ENCODE data around the gene SSB. TPM values are rescaled to one million over a fixed set of nuclear protein-coding genes. Genes with fewer than 3 reads are reported as not detected.
A peak's percentile ranks its signal among the peaks of the same experiment; 100 is the strongest.
"Not testable (repeated sequence)": the region's sequence is repeated elsewhere in the genome, so short reads cannot be mapped to it uniquely, and the experiment has no call there.

Gene SSB
- total and polyA plus RNA-seq, 8 donors, result 14.1 to 59.6 (median 26.1) TPM

- no peak overlapping the region for H3K4me3 ChIP-seq
- ATAC-seq (no peak), DNase-seq (no peak), FAIRE-seq (no peak)
- H3K27ac ChIP-seq, result no peak overlapping the region
- peaks cover 0 to 10% (median 0%) of the 10 kb centered on the region in 3 donors for H3K36me3 ChIP-seq
- WGBS, 2 donors, result 96 to 97% methylated on average over 1 of the region's 1 CpG
- peaks cover 7 to 21% (median 16%) of the 10 kb centered on the region in 3 donors for H3K4me1 ChIP-seq
- no peak for TF ChIP-seq CTCF (IDR thresholded peaks at IDR 0.05)
- H3K9me3 ChIP-seq, result no peaks in the 10 kb centered on the region
- H3K27me3 ChIP-seq, result no peaks in the 10 kb centered on the region
- intact Hi-C loops (cut with DNase I), result no loop called here
These were observed 20.4 kb downstream of the SSB start for GRCh38 chr2:169819106-169819505.

- intact Hi-C loops (cut with DNase I), result loop anchor here in 1 of 3 donors (5.0 kb wide), 1 partner anchor 107 kb away; no protein-coding TSS in a partner anchor
- not testable (repeated sequence) for H3K4me3 ChIP-seq, H3K27ac ChIP-seq, H3K9me3 ChIP-seq, DNase-seq, H3K27me3 ChIP-seq, FAIRE-seq, H3K36me3 ChIP-seq, ATAC-seq
- peaks cover 7 to 21% (median 16%) of the 10 kb centered on the region in 3 donors for H3K4me1 ChIP-seq
- 91 to 93% methylated on average over 7 of the region's 7 CpGs for WGBS, 2 donors
These were observed 21.4 kb downstream of the SSB start for GRCh38 chr2:169820101-169820500.

GRCh38 chr2:169822036-169822435 is 23.4 kb downstream of the SSB start:
- intact Hi-C loops (cut with DNase I), result loop anchor here in 1 of 3 donors (5.0 kb wide), 1 partner anchor 105 kb away; no protein-coding TSS in a partner anchor
- no peaks in the 10 kb centered on the region for H3K9me3 ChIP-seq

GRCh38 chr2:169822785-169823392 is 24.2 kb downstream of the SSB start:
- no peak for ATAC-seq
- H3K27me3 ChIP-seq, result no peaks in the 10 kb centered on the region
- no peaks in the 10 kb centered on the region for H3K9me3 ChIP-seq
- intact Hi-C loops (cut with DNase I), result loop anchor here in 1 of 3 donors (5.0 kb wide), 1 partner anchor 104 kb away; no protein-coding TSS in a partner anchor
- H3K27ac ChIP-seq, result no peak overlapping the region
- H3K4me3 ChIP-seq, result no peak overlapping the region
- no peak for DNase-seq
- no peak for FAIRE-seq
- peaks cover 7 to 21% (median 16%) of the 10 kb centered on the region in 3 donors for H3K4me1 ChIP-seq
- H3K36me3 ChIP-seq, result no peaks in the 10 kb centered on the region
- no peak for TF ChIP-seq CTCF (IDR thresholded peaks at IDR 0.05)
- 70 to 81% methylated on average over 4 of the region's 4 CpGs for WGBS, 2 donors

More at GRCh38 chr2:169822036-169822435, 23.4 kb downstream of the SSB start:
- Histone ChIP-seq H3K27me3 (no peaks in the 10 kb centered on the region), H3K4me1 (peaks cover 7 to 21% (median 16%) of the 10 kb centered on the region in 3 donors), H3K27ac (no peak overlapping the region), H3K36me3 (no peaks in the 10 kb centered on the region), H3K4me3 (no peak overlapping the region)
- DNase-seq, result no peak
- no peak for ATAC-seq
- no peak for TF ChIP-seq CTCF (IDR thresholded peaks at IDR 0.05)
- 52 to 60% methylated on average over 3 of the region's 3 CpGs for WGBS, 2 donors
- FAIRE-seq, result no peak

- Histone ChIP-seq H3K4me3 (peak overlapping the region; percentile 69 to 88 (median 71)), H3K9me3 (no peaks in the 10 kb centered on the region), H3K4me1 (peaks cover 7 to 25% (median 16%) of the 10 kb centered on the region in 3 donors), H3K27me3 (no peaks in the 10 kb centered on the region), H3K36me3 (no peaks in the 10 kb centered on the region), H3K27ac (peak overlapping the region in 3 of 4 donors; percentile 54 to 78 (median 67))
- DNase-seq (no peak), FAIRE-seq (no peak), ATAC-seq (no peak)
- TF ChIP-seq CTCF (IDR thresholded peaks at IDR 0.05), result no peak
- intact Hi-C loops (cut with DNase I), result loop anchor here in 1 of 3 donors (5.0 kb wide), 1 partner anchor 103 kb away; no protein-coding TSS in a partner anchor
- 10 to 14% methylated on average over 4 of the region's 4 CpGs for WGBS, 2 donors
These were observed 25.3 kb downstream of the SSB start for GRCh38 chr2:169823996-169824372.
